ENCODE data around the gene PDE4B.
A peak's percentile ranks its signal among the peaks of the same experiment; 100 is the strongest.

The PDE4B gene

GRCh38 chr1:66359269-66359668 lies 566.6 kb downstream of the PDE4B start:
- no peaks in the 10 kb centered on the region for H3K27me3 ChIP-seq (ENCODE audit: low read depth, low read length)
- H3K9ac ChIP-seq (ENCODE audit: low read length), result no peak overlapping the region
- no peak overlapping the region for H3K4me2 ChIP-seq (ENCODE audit: low read length)
- H3K9me3 ChIP-seq (ENCODE audit: insufficient read depth, low read length), result no peaks in the 10 kb centered on the region
- no peak overlapping the region for H2AFZ ChIP-seq (ENCODE audit: low read depth, low read length)
- peaks cover 15% of the 10 kb centered on the region; the same call in 1 of the 2 replicates for H4K20me1 ChIP-seq (ENCODE audit: insufficient read depth, low read length)
- H3K79me2 ChIP-seq (ENCODE audit: low read length), result peaks cover 94% of the 10 kb centered on the region
- H3K36me3 ChIP-seq (replicated peaks; ENCODE audit: low read depth, low read length), result peaks cover 48% of the 10 kb centered on the region
- H3K4me1 ChIP-seq (ENCODE audit: low read length), result peaks cover 88% of the 10 kb centered on the region
- TF ChIP-seq CTCF (IDR thresholded peaks at IDR 0.05; ENCODE audit: low read depth, low read length) (no peak), EZH2phosphoT487 (IDR thresholded peaks at IDR 0.05; ENCODE audit: low read depth) (no peak)
- no peak overlapping the region; the same call in 1 of the 2 replicates for H3K27ac ChIP-seq (ENCODE audit: low read length)
- no peak overlapping the region for H3K4me3 ChIP-seq (ENCODE audit: low read length)

DNA sequence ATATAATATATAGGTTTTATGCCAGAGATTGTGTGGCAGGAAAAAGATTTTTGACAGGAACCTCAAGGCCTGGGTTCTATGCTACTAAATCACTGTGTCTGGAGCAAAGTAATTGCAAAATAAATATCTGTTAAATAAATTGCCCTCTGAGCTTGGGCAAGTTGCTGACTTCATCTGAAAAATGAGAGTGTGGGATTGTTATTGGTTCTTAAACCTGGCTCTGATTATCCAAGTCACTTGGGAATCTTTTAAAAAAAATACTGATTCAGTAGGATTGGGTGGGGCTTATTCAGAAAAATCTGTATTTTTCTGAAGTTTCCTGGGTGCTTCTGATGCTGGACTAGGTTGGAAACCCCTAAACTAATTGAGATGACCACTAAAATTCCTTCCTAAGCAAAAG lies 567.1 kb downstream of the PDE4B start:
- Histone ChIP-seq H3K27me3 (ENCODE audit: low read depth, low read length) (no peaks in the 10 kb centered on the region), H3K27ac (ENCODE audit: low read length) (peak overlapping the region; percentile 45), H3K79me2 (ENCODE audit: low read length) (peaks cover 94% of the 10 kb centered on the region), H3K9me3 (ENCODE audit: insufficient read depth, low read length) (no peaks in the 10 kb centered on the region), H3K9ac (ENCODE audit: low read length) (peak overlapping the region; percentile 2; the same call in 1 of the 2 replicates), H2AFZ (ENCODE audit: low read depth, low read length) (no peak overlapping the region), H4K20me1 (ENCODE audit: insufficient read depth, low read length) (peaks cover 9% of the 10 kb centered on the region; the same call in 1 of the 2 replicates), H3K4me3 (ENCODE audit: low read length) (no peak overlapping the region), H3K4me1 (ENCODE audit: low read length) (peaks cover 88% of the 10 kb centered on the region), H3K36me3 (replicated peaks; ENCODE audit: low read depth, low read length) (peaks cover 49% of the 10 kb centered on the region), H3K4me2 (ENCODE audit: low read length) (peak overlapping the region; percentile 20)
- TF ChIP-seq CTCF (IDR thresholded peaks at IDR 0.05; ENCODE audit: low read depth, low read length) (no peak), EZH2phosphoT487 (IDR thresholded peaks at IDR 0.05; ENCODE audit: low read depth) (no peak)

DNA sequence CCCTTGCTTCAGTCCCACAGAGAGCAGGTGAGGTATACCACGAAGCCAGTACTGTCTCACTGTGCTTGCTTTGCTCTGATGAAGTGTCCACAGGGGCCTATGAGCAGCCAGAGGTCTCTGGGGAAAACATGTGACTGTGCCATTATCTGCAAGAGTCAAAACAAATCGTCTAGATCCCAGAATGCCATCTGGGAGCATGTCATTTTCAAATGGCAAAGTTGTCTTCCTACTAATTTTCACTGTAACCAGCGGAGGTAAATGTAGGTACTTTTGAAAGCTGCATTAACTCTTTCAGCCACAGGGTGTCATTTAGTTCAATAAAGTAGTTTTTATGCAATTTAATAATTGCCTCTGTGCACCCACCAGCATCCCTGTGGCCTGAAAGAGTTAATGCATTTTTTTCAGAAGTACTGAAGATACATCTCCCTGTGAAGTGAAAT lies 567.6 kb downstream of the PDE4B start:
- Histone ChIP-seq H3K36me3 (replicated peaks; ENCODE audit: low read depth, low read length) (peaks cover 52% of the 10 kb centered on the region), H3K9ac (ENCODE audit: low read length) (peak overlapping the region; percentile 2; the same call in 1 of the 2 replicates), H3K27me3 (ENCODE audit: low read depth, low read length) (no peaks in the 10 kb centered on the region), H3K9me3 (ENCODE audit: insufficient read depth, low read length) (no peaks in the 10 kb centered on the region), H3K79me2 (ENCODE audit: low read length) (peaks cover 92% of the 10 kb centered on the region), H3K4me1 (ENCODE audit: low read length) (peaks cover 88% of the 10 kb centered on the region), H3K4me3 (ENCODE audit: low read length) (no peak overlapping the region), H2AFZ (ENCODE audit: low read depth, low read length) (no peak overlapping the region), H3K4me2 (ENCODE audit: low read length) (peak overlapping the region; percentile 20), H4K20me1 (ENCODE audit: insufficient read depth, low read length) (peaks cover 6% of the 10 kb centered on the region; the same call in 1 of the 2 replicates), H3K27ac (ENCODE audit: low read length) (peak overlapping the region; percentile 45)
- peak; percentile 45 for TF ChIP-seq CTCF (IDR thresholded peaks at IDR 0.05; ENCODE audit: low read depth, low read length)
- no peak for TF ChIP-seq EZH2phosphoT487 (IDR thresholded peaks at IDR 0.05; ENCODE audit: low read depth)

- no peaks in the 10 kb centered on the region for H3K9me3 ChIP-seq (ENCODE audit: insufficient read depth, low read length)
- H3K9ac ChIP-seq (ENCODE audit: low read length), result peak overlapping the region; percentile 56
- no peak overlapping the region for H2AFZ ChIP-seq (ENCODE audit: low read depth, low read length)
- H4K20me1 ChIP-seq (ENCODE audit: insufficient read depth, low read length), result no peaks in the 10 kb centered on the region
- H3K27me3 ChIP-seq (ENCODE audit: low read depth, low read length), result no peaks in the 10 kb centered on the region
- peak overlapping the region; percentile 93 for H3K27ac ChIP-seq (ENCODE audit: low read length)
- peaks cover 83% of the 10 kb centered on the region for H3K79me2 ChIP-seq (ENCODE audit: low read length)
- H3K36me3 ChIP-seq (replicated peaks; ENCODE audit: low read depth, low read length), result peaks cover 67% of the 10 kb centered on the region
- peak overlapping the region; percentile 64 for H3K4me2 ChIP-seq (ENCODE audit: low read length)
- H3K4me1 ChIP-seq (ENCODE audit: low read length), result peaks cover 93% of the 10 kb centered on the region
- peak overlapping the region; percentile 28 for H3K4me3 ChIP-seq (ENCODE audit: low read length)
- TF ChIP-seq EZH2phosphoT487 (IDR thresholded peaks at IDR 0.05; ENCODE audit: low read depth) (no peak), CTCF (IDR thresholded peaks at IDR 0.05; ENCODE audit: low read depth, low read length) (no peak)
Observed at GRCh38 chr1:66364578-66365391, 572.1 kb downstream of the PDE4B start.
